ENCODE results near the gene RAP2C. TPM values are rescaled to one million over a fixed set of nuclear protein-coding genes. Genes with fewer than 3 reads are reported as not detected.

RAP2C gene
- polyA plus RNA-seq, 1 donor (not counting 4 experiments of a cell fraction or from before 2014, with no cell fraction given): 15.1 TPM

DNA sequence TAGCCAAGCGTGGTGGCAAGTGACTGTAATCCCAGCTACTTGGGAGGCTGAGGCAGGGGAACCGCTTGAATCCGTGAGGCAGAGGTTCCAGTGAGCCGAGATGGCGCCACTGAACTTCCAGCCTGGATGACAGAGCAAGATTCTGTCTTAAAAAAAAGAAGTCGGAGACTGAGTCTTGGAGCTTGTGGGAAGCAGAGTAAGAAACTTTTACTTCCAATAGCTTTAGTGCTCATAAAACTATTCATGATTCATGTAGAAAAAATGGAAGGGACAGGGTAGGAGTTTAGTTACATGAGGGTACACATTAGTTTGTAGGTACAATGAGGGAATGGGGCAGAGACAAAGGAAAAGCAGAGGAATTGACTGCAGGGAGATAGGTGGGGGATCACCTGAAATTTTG, 19.3 kb downstream of the RAP2C start:
- Histone ChIP-seq H3K36me3 (ENCODE audit: control insufficient read depth in 2 of 2, extremely low read depth in 1 of 2, insufficient read depth in 2 of 2, low read length in 2 of 2) (peaks cover 0 to 1% of the 10 kb centered on the region in 2 experiments), H3K4me2 (ENCODE audit: control insufficient read depth, extremely low read depth, insufficient read depth, low read depth, low read length) (no peak overlapping the region), H3K4me1 (ENCODE audit: control insufficient read depth, extremely low read depth, insufficient read depth, low read length) (no peaks in the 10 kb centered on the region), H4K20me1 (ENCODE audit: control insufficient read depth, extremely low read depth, insufficient read depth, low read length) (no peaks in the 10 kb centered on the region), H3K27ac (ENCODE audit: control insufficient read depth, insufficient read depth, low read length) (no peak overlapping the region), H3K79me2 (ENCODE audit: control insufficient read depth, insufficient read depth, low read length) (no peaks in the 10 kb centered on the region), H3K9me3 (ENCODE audit: control insufficient read depth, low read depth, low read length) (no peaks in the 10 kb centered on the region), H3K9ac (ENCODE audit: control insufficient read depth, extremely low read depth, insufficient read depth, low read length) (no peak overlapping the region), H3K4me3 (ENCODE audit: control insufficient read depth in 2 of 3, extremely low read depth in 1 of 3, insufficient read depth in 2 of 3, low read depth in 1 of 3, low read length in 3 of 3) (no peak overlapping the region), H2AFZ (ENCODE audit: control insufficient read depth, low read length) (no peak overlapping the region), H3K9me1 (ENCODE audit: control insufficient read depth, extremely low read depth, insufficient read depth, low read length) (no peaks in the 10 kb centered on the region), H3K27me3 (ENCODE audit: control insufficient read depth, extremely low read depth, insufficient read depth, low read length) (no peaks in the 10 kb centered on the region)
- TF ChIP-seq EZH2 (IDR thresholded peaks at IDR 0.05; ENCODE audit: low read length): no peak
- DNase-seq (ENCODE audit: low read depth, low spot score) (no peak), FAIRE-seq (no peak)
- dilution Hi-C loops (cut with MboI; ENCODE audit: extremely low pct_ligation_motif_present, low sequenced_read_pairs): no loop called here

GRCh38 chrX:132193872-132194574, 25.2 kb downstream of the RAP2C start:
- Histone ChIP-seq H3K36me3 (ENCODE audit: control insufficient read depth in 2 of 2, extremely low read depth in 1 of 2, insufficient read depth in 2 of 2, low read length in 2 of 2) (no peaks in the 10 kb centered on the region), H3K27me3 (ENCODE audit: control insufficient read depth, extremely low read depth, insufficient read depth, low read length) (no peaks in the 10 kb centered on the region), H3K27ac (ENCODE audit: control insufficient read depth, insufficient read depth, low read length) (no peak overlapping the region), H3K9me3 (ENCODE audit: control insufficient read depth, low read depth, low read length) (no peaks in the 10 kb centered on the region), H3K9me1 (ENCODE audit: control insufficient read depth, extremely low read depth, insufficient read depth, low read length) (no peaks in the 10 kb centered on the region), H3K4me2 (ENCODE audit: control insufficient read depth, extremely low read depth, insufficient read depth, low read depth, low read length) (no peak overlapping the region), H3K79me2 (ENCODE audit: control insufficient read depth, insufficient read depth, low read length) (no peaks in the 10 kb centered on the region), H4K20me1 (ENCODE audit: control insufficient read depth, extremely low read depth, insufficient read depth, low read length) (no peaks in the 10 kb centered on the region), H2AFZ (ENCODE audit: control insufficient read depth, low read length) (no peak overlapping the region), H3K4me3 (ENCODE audit: control insufficient read depth in 2 of 3, extremely low read depth in 1 of 3, insufficient read depth in 2 of 3, low read depth in 1 of 3, low read length in 3 of 3) (no peak overlapping the region), H3K4me1 (ENCODE audit: control insufficient read depth, extremely low read depth, insufficient read depth, low read length) (no peaks in the 10 kb centered on the region), H3K9ac (ENCODE audit: control insufficient read depth, extremely low read depth, insufficient read depth, low read length) (no peak overlapping the region)
- dilution Hi-C loops (cut with MboI; ENCODE audit: extremely low pct_ligation_motif_present, low sequenced_read_pairs): no loop called here
- no peak for DNase-seq (ENCODE audit: low read depth, low spot score)
- no peak for FAIRE-seq
- TF ChIP-seq CTCF (optimal IDR thresholded peaks at IDR 0.05 in 1 of 3, IDR thresholded peaks at IDR 0.05 in 1 of 3, conservative IDR thresholded peaks at IDR 0.05 in 1 of 3; ENCODE audit: extremely low read depth in 1 of 3, insufficient read depth in 2 of 3, low read length in 3 of 3): no peak
- no peak for TF ChIP-seq EZH2 (IDR thresholded peaks at IDR 0.05; ENCODE audit: low read length)

DNA sequence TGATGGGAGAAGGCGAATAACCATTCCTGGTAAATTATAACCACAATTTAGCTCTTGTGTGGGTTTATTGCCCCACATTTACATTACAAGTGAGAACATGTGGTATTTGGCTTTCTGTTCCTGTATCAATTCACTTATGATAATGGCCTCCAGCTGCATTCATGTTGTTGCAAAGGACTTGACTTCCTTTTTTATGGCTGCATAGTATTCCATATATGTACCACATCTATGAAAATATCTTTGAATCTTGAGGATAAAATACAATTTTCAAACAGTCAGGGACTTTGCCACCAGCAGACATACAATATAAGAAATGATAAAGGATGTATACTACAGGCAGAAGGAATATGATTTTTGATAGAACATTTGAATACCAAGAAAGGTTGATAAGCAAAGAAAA, 27.3 kb downstream of the RAP2C start:
- no peaks in the 10 kb centered on the region for H3K9me1 ChIP-seq (ENCODE audit: control insufficient read depth, extremely low read depth, insufficient read depth, low read length)
- TF ChIP-seq EZH2 (IDR thresholded peaks at IDR 0.05; ENCODE audit: low read length) (no peak), CTCF (optimal IDR thresholded peaks at IDR 0.05 in 1 of 3, IDR thresholded peaks at IDR 0.05 in 1 of 3, conservative IDR thresholded peaks at IDR 0.05 in 1 of 3; ENCODE audit: extremely low read depth in 1 of 3, insufficient read depth in 2 of 3, low read length in 3 of 3) (no peak)
- dilution Hi-C loops (cut with MboI; ENCODE audit: extremely low pct_ligation_motif_present, low sequenced_read_pairs): no loop called here

More for the DNA sequence above, 27.3 kb downstream of the RAP2C start:
- H3K27ac ChIP-seq (ENCODE audit: control insufficient read depth, insufficient read depth, low read length): no peak overlapping the region
- H3K9ac ChIP-seq (ENCODE audit: control insufficient read depth, extremely low read depth, insufficient read depth, low read length): no peak overlapping the region
- no peaks in the 10 kb centered on the region for H4K20me1 ChIP-seq (ENCODE audit: control insufficient read depth, extremely low read depth, insufficient read depth, low read length)
- no peak for FAIRE-seq
- no peaks in the 10 kb centered on the region for H3K36me3 ChIP-seq (ENCODE audit: control insufficient read depth in 2 of 2, extremely low read depth in 1 of 2, insufficient read depth in 2 of 2, low read length in 2 of 2)
- no peaks in the 10 kb centered on the region for H3K27me3 ChIP-seq (ENCODE audit: control insufficient read depth, extremely low read depth, insufficient read depth, low read length)
- H3K4me3 ChIP-seq (ENCODE audit: control insufficient read depth in 2 of 3, extremely low read depth in 1 of 3, insufficient read depth in 2 of 3, low read depth in 1 of 3, low read length in 3 of 3): no peak overlapping the region
- no peak overlapping the region for H2AFZ ChIP-seq (ENCODE audit: control insufficient read depth, low read length)
- no peaks in the 10 kb centered on the region for H3K4me1 ChIP-seq (ENCODE audit: control insufficient read depth, extremely low read depth, insufficient read depth, low read length)
- no peaks in the 10 kb centered on the region for H3K9me3 ChIP-seq (ENCODE audit: control insufficient read depth, low read depth, low read length)
- no peak overlapping the region for H3K4me2 ChIP-seq (ENCODE audit: control insufficient read depth, extremely low read depth, insufficient read depth, low read depth, low read length)
- no peaks in the 10 kb centered on the region for H3K79me2 ChIP-seq (ENCODE audit: control insufficient read depth, insufficient read depth, low read length)
- DNase-seq (ENCODE audit: low read depth, low spot score): no peak
